IPS-NIHi7 (cell line): ENCODE data around the gene RAB6B.
A peak's percentile ranks its signal among the peaks of the same experiment; 100 is the strongest.

Experiments
- DNase-seq: peaks from one replicate; pipeline ENCODE4 v3.0.0; 2012; ENCODE audit warnings: mixed read lengths; ENCODE audit errors: extremely low spot score

RAB6B gene

GRCh38 chr3:133895208-133896001, at the start of gene RAB6B:
RAB6B (minus strand) TSS chr3:133895882; CDS start chr3:133895466, 416 bp downstream.
- peak; percentile 87 for DNase-seq

DNA sequence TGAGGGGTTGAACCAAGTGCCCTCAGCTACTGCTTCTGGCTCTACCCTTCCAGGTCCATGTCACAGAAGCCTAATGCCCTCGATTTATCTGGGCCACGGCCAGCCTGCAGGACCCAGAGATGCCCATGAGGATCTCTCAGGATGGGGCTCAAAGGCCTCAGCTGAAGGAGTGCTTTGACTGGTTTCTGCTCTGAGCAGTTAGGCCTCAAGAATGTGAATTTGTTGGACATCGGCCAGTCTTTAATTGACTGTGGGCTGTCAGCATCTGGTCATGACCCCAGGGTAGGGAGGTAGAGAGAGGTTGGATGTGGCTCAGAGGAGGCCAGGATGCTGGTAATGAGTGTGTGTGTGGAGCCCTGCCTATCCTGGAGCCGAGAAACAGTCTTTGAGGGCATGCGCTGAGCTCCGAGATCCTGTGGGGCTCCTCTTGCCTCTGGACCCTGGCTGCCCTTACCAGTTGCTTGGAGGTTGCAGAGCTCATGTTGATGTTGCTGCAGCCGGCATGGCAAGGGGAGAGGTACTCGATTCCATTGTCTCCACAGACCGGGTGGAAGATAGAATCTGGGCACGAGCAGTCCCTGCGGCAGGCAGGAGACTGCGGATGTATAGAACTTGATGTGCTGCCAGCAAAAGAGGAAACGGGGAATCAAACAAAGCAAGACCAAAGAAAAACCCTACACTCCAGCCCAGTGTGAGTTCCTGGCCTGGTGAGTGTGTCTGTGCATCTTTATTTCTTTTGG, 49.1 kb upstream of the RAB6B start:
- DNase-seq, result no peak

DNA sequence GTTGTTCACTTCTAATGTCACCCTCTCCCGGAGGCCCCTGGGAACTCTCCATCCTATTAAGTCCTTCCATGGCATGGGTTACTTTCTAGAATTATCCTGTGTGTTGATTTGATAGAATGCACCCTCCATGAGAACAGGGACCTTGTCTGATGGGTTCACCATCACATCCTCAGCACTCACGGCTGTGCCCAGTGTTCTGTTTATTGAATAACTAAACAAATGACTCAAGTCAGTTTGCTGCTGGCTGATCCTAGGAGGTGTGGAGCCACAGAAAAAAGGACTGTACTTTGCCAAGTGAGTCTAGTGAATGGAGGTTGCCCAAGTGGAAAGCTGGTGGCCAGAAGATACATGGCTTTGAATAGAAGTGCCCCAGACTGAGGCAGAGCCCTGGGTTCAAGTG, 48.5 kb upstream of the RAB6B start:
- DNase-seq, result no peak

- no peak for DNase-seq
Observed at GRCh38 chr3:133943639-133944141, 48.0 kb upstream of the RAB6B start.

GRCh38 chr3:133943031-133943535, 47.4 kb upstream of the RAB6B start:
- no peak for DNase-seq

DNA sequence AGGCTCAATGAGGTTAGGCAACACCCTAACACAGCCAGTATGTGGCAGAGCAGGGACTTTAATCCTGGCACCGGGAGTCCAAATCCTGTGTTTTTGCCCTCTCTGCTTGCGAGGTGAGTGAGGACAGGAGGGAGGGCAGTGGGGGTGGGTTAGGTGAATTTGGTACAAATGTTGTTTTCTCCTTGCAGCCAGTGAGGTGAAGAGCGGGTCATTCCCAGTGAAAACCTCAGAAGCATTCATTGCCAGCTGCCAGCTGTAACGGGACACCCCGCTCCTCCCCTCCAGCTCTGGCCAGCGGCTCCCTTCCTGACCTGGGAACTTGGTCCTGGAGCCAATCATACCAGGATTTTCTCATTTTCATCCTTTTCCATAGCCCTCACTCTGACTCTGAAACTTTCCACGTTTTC, 45.7 kb upstream of the RAB6B start:
- peak; percentile 57 for DNase-seq

DNA sequence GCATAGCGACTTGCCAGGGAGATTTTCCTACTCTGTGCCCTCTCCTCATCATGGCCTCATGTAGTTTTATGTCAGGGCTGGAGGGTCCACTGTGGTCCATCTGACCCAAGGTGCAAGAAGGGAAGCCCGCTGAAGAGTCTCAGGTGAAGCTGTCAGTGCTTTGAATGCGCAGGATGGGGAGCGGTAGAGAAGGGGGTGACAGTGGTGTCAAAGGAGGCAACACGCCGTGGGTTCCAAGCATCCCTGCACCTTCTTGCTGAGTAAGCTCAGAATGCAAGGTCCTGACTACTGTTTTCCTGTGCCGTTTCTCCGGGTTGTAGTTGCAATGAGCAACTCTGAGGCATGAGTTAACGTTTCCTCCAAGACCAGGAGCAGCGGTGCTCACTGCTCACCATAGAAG, 44.9 kb upstream of the RAB6B start:
- no peak for DNase-seq

GRCh38 chr3:133939463-133939835, 43.8 kb upstream of the RAB6B start:
- no peak for DNase-seq

GRCh38 chr3:133938770-133939462, 43.2 kb upstream of the RAB6B start:
- no peak for DNase-seq

- no peak for DNase-seq
Observed at GRCh38 chr3:133937756-133938601, 42.3 kb upstream of the RAB6B start.

- no peak for DNase-seq
Observed at GRCh38 chr3:133937061-133937686, 41.5 kb upstream of the RAB6B start.

DNA sequence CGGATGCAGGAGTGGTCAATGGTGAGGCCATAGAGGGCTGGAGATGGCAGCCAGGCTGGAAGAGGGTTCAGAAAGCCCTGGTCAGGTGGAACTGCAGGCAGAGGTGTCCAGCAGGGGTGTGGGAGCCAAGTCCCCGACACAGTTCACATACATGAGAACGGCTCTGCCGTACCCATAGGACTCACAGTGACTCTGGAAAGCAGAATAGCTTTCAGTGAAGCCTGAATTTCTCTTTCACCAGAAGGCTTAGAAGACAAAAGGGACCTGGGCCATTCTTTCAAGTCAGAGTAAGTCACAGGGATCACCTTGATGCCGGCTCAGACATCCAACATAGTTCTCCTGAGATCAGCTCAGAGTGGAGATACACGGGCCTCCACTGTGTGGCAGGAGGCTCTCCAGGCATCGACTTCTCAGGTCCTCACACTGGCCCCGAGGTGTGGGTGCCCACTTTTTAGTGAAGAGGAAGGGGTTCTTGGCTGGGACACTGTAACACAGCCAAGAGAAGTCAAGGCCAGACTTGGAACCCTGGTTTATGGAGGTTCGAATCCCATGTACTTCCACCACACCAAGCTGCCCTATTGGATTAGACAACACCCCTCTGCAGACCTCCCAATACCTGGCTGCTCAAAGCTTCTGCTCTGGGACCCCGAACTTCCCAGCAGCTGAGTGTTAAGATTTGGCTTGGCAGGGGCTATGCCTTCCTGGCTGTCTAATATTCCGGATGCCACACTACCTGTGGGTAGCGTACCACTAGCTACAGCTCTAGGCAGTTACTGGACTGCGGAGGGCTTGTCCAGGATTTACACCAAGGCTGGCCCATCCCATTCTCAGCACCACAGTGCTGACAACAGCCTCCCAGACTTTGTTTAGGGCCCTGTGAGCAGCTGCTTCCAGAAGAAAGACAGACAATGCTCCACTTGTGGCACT, 40.4 kb upstream of the RAB6B start:
- DNase-seq, result no peak

- DNase-seq, result no peak
Observed at GRCh38 chr3:133934996-133935842, 39.5 kb upstream of the RAB6B start.

DNA sequence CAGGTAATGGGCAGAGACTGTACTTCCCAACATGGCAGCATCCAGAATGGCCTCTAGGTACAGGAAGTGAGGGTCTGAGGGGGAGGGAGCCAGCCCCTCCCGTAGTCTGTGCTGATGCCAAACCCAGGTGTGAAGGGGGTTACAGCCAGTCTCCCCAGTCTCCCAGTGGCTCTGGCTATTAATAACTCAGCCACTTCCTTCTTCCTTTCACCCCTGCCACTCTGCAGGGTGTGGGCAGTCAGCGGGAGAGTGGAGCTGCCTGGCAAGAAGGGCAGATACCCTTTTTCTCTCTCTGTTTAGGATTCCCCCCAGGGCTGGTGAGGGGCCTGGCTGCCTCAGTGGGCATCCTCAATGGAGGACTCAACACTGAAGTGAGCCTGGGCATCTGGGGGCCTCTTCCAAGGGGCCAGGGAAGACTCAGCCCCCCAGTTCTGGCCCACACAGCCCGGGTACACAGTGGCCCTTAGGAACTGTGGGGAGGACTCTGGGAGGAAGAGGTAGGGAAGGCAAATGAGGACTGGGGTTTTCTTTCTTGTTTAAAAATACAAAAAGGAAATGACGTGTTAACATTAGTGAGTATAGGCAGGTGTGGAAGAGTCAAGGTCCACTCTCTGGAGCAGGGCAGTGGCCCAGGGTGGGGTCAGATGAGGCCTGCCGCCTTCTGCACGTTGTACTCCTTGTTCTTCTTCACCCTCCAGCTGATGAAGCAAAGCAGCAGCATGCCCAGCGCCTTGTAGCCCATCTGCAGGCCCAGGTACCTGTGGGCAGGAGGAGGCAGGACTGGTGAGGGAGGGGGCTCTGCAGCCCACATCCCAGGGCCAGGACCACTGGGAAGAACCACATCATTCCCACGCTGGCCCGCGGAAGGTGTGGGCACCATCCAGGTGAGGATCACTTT, 38.6 kb upstream of the RAB6B start:
- DNase-seq, result no peak

DNA sequence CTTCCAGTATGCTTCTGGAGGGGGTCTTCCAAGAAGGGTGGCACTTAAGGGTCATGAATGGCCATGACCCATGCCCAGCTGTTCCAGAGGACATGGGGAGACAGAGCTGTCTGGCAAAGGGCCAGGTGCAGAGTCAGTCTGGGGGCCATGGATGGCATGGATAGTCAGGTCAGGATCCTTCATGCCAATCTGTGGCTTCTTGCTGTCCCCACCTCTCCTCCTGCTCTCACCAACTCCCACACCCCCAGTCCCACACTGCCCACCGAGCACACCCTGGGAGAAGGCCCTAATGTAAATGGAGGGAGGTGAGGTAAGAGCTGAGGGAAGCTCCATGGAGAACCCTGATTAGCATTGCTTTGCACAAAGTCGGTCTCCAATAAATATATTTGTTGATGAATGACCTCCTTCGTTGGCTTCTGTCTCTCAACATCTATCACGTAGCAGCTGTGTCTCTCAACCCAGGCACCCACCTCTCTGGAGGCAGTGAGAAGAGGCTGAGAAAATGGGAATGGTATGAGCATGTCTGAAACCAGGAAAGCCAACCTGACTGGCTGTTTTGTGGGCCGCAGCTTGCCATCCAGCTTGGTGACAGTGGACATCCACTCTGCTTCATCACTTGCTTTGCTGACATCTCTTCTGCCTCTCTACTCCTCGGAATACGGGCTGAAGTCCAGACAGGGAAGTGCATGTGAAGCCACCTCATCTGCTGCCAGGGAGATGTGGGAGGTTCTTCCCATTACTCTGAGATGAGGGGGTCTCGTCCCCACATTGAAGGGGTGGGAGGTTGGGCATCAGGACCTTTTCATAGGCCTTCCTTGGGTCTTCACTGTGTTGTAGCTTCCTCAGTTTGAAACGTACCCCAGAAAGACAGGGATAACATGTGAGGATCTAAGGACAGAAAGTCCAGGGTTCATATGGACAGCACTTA, 37.7 kb upstream of the RAB6B start:
- no peak for DNase-seq

DNA sequence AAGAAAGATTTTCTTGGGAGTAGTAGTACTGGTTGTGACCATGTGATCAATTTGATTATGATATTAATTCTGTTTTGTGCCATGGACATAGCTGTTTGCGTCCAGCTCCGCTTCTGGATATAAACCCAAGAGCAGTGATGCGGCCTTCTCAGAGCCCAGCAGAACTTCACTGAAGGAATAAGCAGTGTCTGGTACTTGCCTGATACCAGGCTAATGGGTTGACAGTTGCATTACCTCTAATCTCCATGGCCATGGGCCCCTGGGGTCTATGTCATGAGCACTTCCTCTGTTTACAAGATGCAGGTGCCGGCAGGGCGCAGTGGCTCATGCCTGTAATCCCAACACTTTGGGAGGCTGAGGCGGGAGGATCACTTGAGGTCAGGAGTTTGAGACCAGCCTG, 36.3 kb upstream of the RAB6B start:
- no peak for DNase-seq

- DNase-seq, result no peak
Observed at GRCh38 chr3:133931084-133931483, 35.4 kb upstream of the RAB6B start.
